COLO668 (cell line): ENCODE data around the gene CDADC1.
"Not testable (repeated sequence)": the region's sequence is repeated elsewhere in the genome, so short reads cannot be mapped to it uniquely, and the experiment has no call there.

Experiments used
- DNase-seq: peaks from one replicate; lab custom pipeline; 2025; ENCODE audit not compliant: unreplicated experiment; lab: John Stamatoyannopoulos, UW

The CDADC1 gene

DNA sequence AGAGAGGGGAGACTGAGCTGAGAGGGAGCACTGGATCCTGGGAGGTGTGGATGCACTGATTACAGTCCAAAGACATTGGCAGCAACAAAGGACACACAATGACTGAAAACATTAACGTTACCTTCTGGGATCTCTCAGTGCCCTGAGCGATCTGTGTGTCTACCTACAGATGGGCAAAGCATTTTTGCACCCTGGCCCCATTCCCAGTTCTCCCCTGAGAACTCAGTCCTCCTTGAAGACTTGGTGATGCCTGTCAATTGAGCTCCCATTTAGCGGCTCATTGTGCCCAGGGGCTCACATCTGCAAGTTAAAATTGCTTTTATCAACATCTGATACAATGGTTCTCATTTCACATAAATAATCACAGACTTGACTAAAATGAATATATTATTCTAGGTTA is 62.5 kb downstream of the CDADC1 start:
- no peak for DNase-seq

DNA sequence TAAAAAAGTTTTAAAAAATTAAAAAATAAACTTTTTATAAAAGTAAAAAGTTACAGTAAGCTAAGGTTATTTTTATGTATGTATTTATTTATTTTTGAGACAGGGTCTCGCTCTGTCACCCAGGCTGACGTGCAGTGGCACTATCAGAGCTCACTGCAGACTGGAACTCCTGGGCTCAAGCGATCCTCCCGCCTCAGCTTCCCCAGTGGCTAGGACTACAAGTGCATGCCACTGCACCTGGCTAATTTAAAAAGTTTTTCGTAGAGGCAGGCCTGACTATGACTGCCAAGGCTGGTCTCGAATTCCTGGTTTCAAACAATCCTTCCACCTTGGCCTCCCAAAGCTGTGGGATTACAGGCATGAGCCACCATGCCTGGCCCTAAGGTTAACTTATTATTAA is 64.1 kb downstream of the CDADC1 start:
- no peak for DNase-seq

DNA sequence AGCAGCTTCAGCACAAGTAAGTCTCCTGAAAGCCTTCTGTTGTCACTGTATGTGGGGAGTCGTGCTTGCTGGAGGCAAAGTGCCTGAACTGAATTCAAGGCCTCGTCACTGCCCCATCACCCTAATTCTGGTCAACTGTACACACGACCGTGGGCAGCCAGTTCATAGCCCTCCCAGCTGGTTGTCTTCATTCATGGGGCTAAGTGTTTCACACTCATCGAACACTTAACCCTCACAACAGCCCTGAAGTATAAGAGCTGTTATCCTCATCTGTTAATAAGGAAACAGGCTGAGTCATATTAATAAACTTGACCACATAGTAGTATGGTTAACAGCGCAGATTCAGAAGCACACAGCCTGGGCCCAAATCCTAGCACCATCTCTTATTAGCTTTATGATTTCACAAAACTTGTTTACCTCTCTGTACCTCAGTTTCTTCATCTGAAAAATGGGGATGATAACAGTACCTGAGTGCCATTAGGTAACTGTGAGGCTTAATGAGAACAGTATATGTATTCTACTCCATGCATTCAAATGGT is 66.7 kb downstream of the CDADC1 start:
- no peak for DNase-seq

DNA sequence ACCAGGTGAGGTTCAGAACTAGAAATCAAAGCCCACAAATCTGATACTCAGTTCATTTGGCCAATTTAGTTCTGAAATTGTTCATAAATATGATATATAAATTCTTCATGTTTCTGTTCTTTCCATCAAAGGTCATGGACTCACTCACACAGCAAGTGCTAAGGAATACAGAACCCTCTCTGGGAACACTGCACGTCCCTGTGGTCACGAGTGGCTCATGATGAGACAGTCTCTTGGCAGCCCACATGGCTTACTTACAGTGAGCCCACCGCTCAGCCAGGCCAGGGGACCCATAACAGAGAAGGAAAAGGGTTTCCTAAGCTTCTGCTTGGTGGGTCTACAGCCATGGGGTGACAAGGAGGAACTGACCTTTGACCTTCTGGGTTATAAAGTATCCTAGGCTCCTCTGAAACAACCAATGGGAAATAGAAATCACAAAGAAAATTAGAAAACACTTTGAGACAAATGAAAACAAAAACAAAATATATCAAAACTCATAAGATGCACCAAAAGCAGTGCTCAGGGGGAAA is 67.4 kb downstream of the CDADC1 start:
- no peak for DNase-seq

DNA sequence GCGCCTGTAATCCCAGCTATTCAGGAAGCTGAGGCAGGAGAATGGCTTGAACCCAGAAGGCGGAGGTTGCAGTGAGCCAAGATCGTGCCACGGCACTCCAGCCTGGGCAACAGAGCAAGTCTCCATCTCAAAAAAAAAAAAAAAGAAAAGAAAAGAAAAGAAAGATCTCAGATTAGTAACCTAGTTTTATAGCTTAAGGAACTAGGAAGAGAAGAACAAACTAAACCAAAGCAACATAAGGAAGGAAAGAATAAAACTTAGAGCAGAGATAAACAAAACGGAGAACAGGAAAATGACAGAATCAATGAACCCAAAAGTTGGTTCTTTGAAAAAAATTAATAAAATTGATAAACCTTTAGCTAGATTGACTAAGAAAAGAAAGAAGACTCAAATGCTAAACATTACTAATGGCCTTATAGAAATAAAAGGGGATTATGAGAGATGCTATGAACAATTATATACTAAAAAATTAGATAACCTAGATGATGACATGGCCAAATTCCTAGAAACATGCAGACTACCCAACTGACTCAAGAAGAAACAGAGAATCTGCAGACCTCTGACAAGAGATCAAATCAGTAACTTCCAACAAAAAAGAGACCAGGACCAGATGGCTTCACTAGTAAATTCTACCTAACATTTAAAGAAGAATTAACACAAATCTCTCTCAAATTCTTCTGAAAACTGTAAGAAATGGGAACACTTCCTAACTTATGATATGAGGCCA is 68.2 kb downstream of the CDADC1 start:
- no peak for DNase-seq

DNA sequence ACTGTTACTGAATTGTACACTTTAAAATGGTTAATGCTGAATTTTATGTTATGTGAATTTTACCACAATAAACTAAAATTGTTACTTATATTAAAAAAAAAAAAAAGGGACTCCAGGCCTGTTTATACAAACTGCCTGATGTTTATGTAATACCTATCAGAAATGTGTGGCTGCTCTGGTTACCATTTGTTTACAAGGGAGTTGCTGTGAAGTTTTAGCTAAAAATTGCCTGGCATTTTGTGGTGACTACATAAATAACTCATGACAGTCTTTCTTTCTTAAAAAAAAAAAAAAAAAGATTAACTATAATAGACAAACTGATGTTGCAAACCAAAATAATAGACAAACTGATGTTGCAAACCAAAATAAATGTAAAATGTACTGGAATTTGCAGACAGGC is 71.8 kb downstream of the CDADC1 start:
- DNase-seq, result no peak

DNA sequence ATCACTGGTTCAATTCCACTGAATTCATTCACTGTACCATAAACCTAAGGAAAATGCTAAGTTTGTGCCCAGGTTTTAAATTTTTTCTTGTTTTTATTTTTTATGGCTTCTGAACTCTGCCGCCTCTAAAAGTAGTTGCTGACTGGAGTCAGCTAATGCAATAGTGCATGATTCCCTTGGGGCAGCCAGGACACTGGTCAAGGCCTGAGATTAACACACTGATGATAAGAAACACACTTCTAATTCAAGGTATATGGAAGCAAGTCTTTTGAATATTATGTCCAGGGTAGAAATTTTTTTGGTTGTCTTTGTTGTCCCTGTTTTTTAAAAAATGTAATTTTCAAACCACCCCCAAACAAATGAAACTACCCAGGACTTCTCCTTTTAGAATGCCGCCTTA is 72.2 kb downstream of the CDADC1 start:
- DNase-seq, result no peak

DNA sequence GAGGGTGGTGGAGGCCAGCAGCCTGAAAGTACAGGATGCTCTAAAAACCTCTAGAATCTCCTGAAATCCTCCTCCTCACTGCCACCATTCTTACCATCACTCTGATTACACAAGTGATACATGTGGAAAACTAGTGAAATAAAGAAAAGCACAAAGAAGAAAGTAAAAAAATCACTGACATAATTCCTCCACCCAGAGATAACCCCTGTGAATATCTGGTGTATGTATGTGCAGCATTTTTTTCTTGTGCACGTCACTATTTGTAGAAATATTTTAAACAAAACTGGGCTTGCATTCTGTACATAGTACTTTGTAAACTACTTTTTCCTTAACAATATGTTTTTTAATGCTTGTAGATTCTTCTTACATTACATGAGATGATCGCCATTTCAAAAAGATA is 73.2 kb downstream of the CDADC1 start:
- DNase-seq, result no peak

DNA sequence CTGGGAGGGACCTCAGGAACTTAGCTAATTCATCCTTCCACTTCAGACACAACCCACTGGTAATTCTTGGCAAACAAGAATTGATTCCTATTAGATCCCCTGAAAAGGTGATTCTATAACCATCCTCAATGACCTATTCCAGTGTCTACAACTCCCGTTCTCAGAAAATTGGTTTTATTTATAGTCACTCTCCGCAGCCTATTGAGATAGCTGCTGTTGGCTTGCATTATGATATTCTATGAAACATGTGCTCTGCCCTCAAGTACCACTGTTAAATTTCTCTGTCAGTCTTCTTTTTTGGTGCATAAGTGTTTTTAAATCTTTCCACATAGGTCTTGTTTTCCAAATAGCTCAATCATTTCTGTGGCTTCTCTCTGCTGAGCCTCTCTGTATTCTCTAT is 75.0 kb downstream of the CDADC1 start:
- DNase-seq, result no peak

DNA sequence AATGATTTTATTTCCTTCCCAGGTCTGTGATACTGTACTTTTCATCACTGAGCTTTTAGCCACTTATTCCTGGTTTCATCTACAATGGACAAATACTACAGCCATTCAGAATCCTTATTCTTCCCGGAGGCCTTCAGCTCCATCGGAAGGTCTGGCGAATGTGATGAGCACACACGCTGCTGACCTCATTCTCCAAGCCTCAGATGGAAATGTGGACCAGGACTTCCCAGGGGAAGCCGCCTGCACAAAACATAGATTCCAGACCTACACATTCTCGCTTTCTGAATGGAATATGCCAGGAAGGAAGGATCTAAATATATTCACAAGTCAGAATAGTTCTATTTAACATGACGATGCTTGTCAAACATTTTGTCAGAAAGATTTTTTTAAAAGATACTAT is 75.6 kb downstream of the CDADC1 start:
- no peak for DNase-seq

DNA sequence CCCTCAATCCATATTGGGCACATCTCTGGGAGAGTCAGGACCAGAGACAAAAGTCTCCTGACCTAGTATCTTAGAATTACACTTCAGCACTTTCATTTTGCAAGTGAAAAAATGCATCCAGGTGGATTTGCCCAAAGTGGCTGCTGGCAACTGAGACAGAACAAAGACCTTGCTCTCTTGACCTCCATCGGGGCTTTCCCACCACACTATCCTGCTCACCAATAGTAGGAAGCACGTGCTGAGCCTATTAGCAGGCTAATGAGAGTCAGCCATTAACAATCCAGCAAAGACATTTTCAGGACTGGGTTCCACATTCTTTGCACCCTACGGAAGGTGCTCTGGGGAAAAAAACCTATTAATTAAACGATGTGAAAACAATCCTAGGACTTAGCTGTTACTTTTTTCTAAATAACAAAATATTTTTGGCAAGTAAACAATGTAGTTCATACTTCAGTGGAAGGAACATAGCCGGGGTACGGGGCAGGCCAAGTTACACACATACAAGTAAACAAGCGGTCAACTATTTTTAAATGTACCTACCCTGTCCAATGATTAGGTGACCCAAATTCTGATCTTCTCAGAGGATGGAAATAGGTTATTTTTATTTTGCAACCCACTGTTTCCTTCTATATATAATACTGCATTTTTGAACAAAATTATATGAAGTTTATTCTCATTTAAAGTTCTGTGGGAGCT is 78.6 kb downstream of the CDADC1 start:
- no peak for DNase-seq

DNA sequence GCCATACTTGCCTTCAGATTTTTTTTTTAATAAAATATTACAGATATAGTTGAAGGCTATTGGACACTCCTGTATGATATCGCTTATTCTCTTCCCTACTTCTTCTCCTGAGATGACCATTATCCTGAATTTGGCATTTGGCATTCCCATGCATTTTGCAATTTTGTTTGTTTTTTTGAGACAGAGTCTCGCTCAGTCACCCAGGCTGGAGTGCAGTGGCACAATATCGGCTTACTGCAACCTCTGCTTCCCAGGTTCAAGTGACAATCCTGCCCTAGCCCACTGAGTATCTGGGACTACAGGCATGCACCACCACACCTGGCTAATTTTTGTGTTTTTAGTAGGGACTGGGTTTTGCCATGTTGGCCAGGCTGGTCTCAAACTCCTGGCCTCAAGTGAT is 79.4 kb downstream of the CDADC1 start:
- not testable (repeated sequence) for DNase-seq

DNA sequence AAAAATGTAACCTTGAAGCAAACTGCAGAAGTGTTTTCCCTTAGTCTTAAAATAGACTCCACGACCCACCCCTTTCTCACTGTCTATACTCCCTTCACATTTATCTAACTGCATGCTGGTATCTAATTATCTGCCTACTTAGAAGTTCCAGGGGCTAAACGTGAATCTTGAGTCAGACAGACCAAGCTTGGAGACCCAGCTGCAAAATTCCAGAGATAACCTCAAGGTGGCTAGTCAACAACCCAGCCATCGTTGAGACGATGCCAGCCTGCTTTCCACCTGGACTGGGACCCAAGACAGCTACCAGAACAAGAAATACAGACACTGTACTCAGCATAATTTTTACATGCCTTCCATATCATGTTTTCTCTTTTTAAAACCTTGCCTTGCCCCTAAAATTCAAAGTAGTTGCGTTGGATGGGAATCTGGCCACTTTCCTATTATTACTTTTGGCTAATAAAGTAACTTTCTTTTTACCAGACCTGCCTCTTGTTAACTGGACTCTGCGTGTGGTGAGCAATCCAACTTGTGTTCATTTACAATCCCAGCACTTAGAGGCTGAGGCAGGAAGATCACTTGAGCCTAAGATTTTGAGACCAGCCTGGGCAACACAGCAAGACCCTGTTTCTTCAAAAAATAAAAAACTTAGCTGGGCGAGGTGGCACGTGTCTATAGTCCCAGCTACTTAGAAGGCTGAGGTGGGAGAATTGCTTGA is 82.3 kb downstream of the CDADC1 start:
- no peak for DNase-seq

DNA sequence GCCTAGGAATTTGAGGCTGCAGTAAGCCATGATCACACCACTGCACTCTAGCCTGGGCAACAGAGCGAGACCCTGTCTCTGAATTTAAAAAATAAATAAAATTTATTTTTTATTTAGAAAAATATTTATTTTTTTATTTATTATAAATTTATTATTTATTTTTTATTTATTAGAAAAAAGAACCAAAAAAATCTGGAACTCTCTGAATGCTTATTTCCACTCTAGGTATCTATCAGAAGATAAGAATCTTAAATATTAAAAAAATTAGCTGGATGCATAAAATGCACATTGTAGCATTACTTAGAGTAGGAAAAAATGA is 82.8 kb downstream of the CDADC1 start:
- DNase-seq, result no peak

DNA sequence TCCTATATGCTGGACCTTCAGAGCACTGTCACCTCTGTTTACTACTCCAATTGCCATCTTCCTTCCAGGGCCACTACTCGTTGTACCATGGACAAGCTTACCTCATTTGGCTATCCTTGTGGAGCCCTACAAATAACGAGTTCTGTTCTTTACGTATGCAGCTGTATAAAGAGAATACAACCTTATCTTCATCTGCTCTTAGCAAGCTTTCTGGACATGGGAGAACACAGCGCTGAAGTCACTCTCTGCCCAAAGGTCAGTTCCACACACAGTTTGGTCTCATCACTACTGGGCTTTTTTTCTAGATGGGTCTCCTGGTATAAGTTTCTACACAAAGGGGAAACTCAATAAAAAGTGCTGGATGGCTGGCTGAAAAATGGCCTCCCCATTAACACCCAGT is 88.9 kb downstream of the CDADC1 start:
- no peak for DNase-seq

DNA sequence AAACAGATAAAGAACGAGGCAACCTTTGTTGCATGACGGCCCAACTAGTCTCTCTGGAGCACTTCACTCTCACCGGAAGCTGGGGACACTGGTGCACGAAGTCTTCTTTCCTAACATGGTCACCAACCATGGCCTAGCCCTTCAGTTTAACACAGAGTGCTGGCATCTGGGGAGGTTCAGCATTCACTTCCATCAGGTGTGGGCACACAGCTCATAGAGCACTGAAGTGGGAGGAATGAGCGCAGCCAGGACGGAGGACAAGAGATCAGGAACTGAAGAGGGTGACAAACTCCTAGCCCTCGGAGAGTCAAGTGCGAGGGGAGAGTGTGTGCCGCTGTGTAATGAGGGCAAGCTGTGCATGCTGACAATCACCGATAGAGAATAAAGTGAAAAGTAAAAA is 92.4 kb downstream of the CDADC1 start:
- no peak for DNase-seq

DNA sequence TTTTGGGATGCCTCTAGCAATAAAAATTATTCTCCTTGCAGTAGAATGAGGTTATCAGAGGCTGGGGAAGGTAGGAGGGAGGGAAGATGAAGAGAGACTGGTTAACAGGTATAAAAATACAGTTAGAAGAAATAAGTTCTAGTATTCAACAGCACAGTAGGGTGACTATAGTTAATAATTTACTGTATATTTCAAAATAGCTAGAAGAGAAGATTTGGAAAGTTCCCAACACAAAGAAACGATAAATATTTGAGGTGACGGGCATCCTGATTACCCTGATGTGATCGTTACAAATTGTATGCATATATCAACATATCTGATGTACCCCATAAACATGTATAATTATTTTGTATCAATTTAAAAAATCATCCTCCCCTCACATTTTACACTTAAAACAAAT is 93.8 kb downstream of the CDADC1 start:
- DNase-seq, result no peak

DNA sequence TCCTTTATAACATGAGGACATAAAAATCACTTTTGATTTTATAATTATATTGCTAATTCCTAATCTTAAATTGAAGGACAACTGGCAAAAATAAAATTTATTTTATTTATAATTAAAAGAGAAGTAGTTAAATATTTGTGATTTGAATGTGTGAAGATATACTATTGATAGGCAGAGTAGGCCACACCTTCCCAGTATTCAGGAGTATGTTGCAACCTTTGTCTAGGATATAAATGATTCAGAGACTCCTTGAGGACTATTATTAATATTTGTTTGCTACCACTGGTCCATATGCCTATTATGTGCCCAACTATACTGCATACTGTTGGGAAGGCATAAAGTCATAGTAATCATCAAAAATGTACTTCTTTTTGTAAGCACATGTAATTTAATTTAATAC is 94.2 kb downstream of the CDADC1 start:
- DNase-seq, result no peak

DNA sequence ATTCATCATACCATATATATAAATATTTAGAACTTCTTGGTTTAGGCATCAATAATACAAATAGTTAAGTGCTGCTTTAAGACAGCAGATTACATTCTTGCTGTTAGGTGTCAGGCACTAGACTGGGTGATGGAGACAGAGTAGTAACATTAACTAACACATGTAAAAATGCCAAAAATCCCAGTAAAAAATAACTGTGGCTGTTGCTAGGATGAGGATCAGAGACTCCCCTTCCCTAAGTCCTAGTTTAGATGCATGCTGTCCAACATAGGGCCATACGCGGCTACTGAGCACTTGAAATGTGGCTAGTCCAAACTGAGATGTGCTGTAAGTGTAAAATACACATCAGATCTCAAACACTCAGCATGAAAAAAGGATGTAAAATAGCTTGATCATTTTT is 94.7 kb downstream of the CDADC1 start:
- DNase-seq, result no peak
